NB4 (cell line): Measurements from ENCODE around the gene MAP4K2.

Source experiments
- MYC ChIP-seq: IDR thresholded peaks from 2 replicates; pipeline ENCODE4 v1.6.1; 2011; ENCODE audit warnings: low read depth, low read length
- POLR2A ChIP-seq: IDR thresholded peaks from 2 replicates; pipeline ENCODE4 v1.6.1; 2011; ENCODE audit warnings: mild to moderate bottlenecking; ENCODE audit not compliant: insufficient read length; ENCODE audit errors: extremely low read depth
- TF ChIP-seq, protein P1 (sequence below): IDR thresholded peaks from one replicate; pipeline ENCODE4 v1.5.1; 2012; ENCODE audit warnings: low read depth, low read length
- TF ChIP-seq, protein P2 (sequence below): IDR thresholded peaks from 2 replicates; pipeline ENCODE4 v1.6.1; 2011; ENCODE audit warnings: low read depth, low read length

DNA sequence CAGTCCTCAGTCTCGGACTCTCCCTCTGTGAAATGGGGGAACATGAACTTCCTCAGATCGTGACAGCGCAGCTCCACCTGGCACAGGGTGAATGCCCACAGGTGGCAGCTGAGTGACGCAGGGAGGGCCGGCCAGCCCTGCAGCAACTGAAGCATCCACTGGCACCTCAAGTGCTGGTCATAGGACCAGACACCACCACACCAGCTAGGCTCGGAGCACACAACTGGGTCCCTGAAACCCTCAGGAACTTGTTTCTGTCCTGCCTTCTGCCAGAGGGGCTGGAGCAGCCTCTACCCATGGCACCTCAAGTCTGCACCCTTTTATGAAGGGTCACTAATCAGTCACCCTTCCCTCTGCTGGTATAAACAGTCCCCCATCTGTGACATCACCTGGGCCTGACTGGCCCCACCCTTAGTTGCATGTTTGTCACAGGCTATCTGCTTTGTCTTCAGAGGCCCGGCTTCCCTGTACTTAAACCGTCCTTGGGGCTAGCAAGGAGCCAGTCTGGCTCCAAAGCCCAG is 48.9 kb upstream of the MAP4K2 start:
- TF ChIP-seq, protein P1, sequence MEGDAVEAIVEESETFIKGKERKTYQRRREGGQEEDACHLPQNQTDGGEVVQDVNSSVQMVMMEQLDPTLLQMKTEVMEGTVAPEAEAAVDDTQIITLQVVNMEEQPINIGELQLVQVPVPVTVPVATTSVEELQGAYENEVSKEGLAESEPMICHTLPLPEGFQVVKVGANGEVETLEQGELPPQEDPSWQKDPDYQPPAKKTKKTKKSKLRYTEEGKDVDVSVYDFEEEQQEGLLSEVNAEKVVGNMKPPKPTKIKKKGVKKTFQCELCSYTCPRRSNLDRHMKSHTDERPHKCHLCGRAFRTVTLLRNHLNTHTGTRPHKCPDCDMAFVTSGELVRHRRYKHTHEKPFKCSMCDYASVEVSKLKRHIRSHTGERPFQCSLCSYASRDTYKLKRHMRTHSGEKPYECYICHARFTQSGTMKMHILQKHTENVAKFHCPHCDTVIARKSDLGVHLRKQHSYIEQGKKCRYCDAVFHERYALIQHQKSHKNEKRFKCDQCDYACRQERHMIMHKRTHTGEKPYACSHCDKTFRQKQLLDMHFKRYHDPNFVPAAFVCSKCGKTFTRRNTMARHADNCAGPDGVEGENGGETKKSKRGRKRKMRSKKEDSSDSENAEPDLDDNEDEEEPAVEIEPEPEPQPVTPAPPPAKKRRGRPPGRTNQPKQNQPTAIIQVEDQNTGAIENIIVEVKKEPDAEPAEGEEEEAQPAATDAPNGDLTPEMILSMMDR, result no peak
- TF ChIP-seq POLR2A (no peak), MYC (no peak)
- TF ChIP-seq, protein P2, sequence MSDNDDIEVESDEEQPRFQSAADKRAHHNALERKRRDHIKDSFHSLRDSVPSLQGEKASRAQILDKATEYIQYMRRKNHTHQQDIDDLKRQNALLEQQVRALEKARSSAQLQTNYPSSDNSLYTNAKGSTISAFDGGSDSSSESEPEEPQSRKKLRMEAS, result no peak
